H1 (cell line): ENCODE data around the gene TRIM62. TPM values are rescaled to one million over a fixed set of nuclear protein-coding genes. Genes with fewer than 3 reads are reported as not detected.

Experiments used
- USF2 ChIP-seq: IDR thresholded peaks from 2 replicates; pipeline ENCODE4 v1.6.1; 2011; ENCODE audit warnings: low read length, improper control_type of control experiment
- YY1 ChIP-seq: IDR thresholded peaks from 2 replicates; pipeline ENCODE4 v1.6.1; 2011; ENCODE audit warnings: low read depth, mild to moderate bottlenecking, low read length
- polyA plus RNA-seq, 7 experiments: library from polyadenylated mRNA; depleted of rRNA in 3 of 7; stranded (reverse) in 5 of 7; unstranded in 2 of 7; fragments of >200 nt in 5 of 7; fragments of 200-250 nt in 2 of 7; gene quantifications; 1 replicate in 5 of 7; 2 replicates in 1 of 7; 4 replicates in 1 of 7; pipeline versions ENCODE4 v1.2.1 to v1.2.3, GENCODE V29; 2011 to 2013; ENCODE audit warnings: missing spikeins in 2 of 7, mixed read lengths in 2 of 7
- total RNA-seq: library from RNA; stranded (reverse); fragmentation: NEBNext Ultra II Directional; extraction: Animal tissue kit (Norgen Biotek cat#: 25700); gene quantifications from 2 replicates; pipeline ENCODE4 v1.2.1, GENCODE V29; 2021

The TRIM62 gene
- total and polyA plus RNA-seq, 2 of the 8 experiments (the other 6 are each of a cell fraction or from before 2014, with no cell fraction given): 6.3 to 10.8 TPM

- no peak for TF ChIP-seq USF2
- no peak for TF ChIP-seq YY1
Measured at GRCh38 chr1:33225586-33225985, 43.7 kb upstream of the TRIM62 start (continued).
